Activated CD4-positive, alpha-beta T cell treated with anti-CD3 and anti-CD28 coated beads, Interleukin-2, amount 50 U/mL, for 48 hours (primary cell): ENCODE results near the gene PRKD1.
"Not testable (repeated sequence)": the region's sequence is repeated elsewhere in the genome, so short reads cannot be mapped to it uniquely, and the experiment has no call there.

Source experiments
- DNase-seq, 2 experiments: peaks; one replicate each; pipeline ENCODE4 v3.0.0-alpha.2; 2020

PRKD1 gene

DNA sequence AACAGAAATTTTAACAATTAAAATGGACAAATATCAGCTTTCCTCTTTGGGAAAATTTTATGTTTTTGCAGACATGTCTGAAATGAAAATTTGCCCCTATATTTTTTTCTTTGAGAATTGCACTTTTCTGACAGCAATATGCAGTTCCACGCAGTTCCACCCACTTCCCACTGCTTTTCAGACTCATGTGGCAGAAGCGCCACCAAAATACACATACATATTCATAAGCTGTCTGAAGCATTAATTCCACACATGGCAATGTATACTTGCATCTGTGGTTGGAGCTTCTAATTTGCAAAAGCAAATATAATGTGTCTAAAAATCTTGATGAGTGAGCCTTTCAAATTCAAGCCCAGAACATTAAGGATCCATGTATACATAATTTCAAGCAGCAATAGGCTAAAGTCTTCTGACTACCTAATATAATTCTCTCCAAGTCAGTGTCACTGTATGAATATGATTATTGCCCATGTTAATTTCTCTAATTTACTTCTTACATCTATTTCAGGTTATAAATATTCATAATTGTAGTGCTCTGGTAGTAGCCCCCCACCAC lies 129.5 kb downstream of the PRKD1 start:
- DNase-seq = no peak

DNA sequence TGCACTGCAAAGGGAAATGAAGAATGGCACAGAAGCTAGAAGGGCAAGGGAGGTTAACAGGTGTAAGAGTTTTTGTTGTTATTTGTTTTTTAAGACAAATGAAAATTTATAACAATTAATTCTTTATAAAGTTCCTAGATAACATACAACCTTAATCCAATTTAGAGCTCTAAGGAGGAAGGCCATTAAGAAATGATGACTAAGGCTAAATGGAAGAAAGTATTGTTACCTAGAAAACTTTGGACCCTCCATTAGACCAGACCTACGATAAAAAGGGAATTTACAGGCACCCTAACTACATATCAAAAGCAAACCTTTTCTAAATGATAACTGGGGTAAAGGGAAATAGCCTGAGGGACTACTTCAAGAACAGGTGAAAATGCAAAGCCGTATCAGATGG lies 130.8 kb downstream of the PRKD1 start:
- DNase-seq = no peak

DNA sequence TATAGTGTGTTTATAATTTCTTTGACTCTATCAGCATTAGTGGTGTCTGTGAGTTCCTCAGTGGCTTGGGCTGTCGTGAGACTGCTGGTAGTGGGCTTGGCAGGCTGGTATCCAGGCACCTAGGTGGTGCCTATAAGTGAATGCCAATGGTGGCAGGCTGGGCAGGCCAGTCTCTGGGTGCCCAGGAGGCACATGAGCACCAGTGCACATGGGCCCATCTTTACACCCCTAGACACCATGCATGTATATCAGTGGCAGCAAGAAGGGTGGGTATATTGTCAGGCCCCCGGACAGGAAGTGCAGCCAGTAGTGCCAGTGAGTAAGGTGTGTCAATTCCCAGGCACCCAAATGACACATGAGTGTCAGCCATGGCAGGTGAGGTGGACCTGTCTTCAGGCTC lies 138.2 kb downstream of the PRKD1 start:
- DNase-seq = no peak

DNA sequence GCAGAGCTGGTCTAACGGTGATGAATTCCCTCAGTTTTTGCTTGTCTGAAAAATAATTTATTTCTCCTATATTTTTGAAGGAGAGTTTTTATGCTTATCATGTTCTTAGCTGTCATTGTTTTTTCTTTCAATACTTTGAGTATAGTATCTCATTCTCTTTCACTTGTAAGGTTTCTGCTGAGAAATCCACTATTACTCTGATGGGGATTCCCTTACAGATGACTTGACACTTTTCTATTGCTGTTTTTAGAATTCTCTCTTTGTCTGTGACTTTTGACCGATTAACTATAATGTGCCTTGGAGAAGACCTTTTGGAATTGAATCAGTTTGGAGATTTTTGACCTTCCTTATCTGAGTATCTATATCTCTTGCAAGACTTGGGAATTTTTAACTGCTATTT lies 139.6 kb downstream of the PRKD1 start:
- DNase-seq = no peak

DNA sequence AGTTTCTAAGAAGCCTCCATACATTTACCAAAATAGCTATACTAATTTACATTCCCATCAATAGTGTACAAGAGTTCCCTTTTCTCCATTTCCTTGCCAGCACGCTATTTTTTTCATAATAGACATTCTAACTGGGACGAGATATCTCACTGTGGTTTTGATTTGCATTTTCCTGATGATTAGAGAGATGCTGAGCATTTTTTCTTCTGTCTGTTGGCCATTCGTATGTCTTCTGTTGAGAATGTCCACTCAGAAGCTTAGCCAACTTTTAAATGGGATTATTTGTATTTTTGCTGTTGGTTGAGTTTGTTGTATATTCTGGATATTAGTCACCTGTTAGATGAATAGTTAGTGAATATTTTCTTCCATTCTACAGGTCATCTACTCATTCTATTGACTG lies 144.1 kb downstream of the PRKD1 start:
- DNase-seq = no peak

DNA sequence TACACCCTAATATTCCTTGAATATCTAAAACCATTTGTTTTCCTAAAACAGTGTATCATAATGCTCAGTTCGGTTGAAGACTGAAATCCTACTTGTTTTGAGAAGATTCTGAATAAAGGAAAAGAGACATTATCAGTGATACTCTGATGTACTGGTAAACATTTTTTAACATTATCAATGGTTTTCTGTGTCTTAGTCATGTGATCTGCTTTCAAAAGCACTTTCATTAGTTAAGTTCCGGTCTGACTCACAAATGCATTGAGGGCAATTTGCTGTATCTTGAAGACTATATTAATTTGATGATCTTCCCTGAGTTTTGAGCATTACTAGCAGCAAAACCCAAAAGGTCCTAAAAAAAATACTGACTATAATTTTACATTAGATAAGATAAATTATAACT lies 145.6 kb downstream of the PRKD1 start:
- DNase-seq = no peak

DNA sequence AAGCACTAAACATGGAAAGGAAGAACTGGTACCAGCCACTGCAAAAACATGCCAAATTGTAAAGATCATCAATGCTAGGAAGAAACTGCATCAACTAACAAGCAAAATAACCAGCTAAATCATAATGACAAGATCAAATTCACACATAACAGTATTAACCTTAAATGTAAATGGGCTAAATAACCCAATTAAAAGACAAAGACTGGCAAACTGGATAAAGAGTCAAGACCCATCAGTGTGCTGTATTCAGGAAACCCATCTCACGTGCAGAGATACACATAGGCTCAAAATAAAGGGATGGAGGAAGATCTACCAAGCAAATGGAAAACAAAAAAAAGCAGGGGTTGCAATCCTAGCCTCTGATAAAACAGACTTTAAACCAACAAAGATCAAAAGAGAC lies 150.5 kb downstream of the PRKD1 start:
- DNase-seq = not testable (repeated sequence)

DNA sequence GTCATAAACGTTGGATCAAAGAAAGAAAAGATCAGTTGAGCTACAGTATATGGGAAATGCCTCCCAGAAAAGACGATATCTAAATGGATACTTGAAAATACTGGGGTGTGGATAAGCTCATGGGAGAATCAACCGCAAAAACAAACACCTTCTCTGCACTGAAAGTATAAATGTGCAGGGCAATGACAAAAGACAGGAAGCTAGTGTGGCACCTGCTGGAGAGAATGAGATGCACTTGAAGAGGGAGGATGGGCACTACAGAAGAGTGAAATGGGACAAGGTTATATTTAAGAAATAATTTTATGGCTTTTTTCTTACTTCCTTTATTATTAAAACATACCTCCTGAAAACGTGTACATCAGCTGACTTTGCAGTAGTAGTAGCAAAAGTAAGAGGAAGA lies 153.7 kb downstream of the PRKD1 start:
- DNase-seq = no peak

DNA sequence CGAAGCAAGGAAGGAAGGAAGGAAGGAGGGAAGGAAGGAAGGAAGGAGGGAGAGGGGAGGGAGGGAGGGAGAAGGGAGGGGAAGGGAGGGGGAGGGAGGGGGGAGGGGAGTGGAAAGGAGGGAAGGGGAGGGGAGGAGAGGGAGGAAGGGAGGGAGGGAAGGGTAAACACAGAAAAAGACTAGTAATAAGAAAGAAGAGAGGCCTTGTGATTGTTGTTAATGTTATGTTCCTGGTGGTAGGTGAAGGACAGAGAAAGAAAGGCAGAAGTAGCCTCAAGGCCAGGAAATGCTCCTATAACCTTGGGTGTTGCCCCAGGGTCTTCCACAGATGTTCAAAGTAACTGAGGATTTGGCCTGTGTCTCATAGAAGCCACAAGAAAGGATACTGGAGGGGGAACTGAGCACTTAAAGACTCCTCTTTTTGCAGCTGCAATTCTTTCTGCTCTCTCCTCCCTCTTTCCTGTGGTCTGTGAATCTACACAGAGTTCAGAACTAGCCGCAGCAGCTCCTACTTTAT lies 164.2 kb downstream of the PRKD1 start:
- DNase-seq = no peak

DNA sequence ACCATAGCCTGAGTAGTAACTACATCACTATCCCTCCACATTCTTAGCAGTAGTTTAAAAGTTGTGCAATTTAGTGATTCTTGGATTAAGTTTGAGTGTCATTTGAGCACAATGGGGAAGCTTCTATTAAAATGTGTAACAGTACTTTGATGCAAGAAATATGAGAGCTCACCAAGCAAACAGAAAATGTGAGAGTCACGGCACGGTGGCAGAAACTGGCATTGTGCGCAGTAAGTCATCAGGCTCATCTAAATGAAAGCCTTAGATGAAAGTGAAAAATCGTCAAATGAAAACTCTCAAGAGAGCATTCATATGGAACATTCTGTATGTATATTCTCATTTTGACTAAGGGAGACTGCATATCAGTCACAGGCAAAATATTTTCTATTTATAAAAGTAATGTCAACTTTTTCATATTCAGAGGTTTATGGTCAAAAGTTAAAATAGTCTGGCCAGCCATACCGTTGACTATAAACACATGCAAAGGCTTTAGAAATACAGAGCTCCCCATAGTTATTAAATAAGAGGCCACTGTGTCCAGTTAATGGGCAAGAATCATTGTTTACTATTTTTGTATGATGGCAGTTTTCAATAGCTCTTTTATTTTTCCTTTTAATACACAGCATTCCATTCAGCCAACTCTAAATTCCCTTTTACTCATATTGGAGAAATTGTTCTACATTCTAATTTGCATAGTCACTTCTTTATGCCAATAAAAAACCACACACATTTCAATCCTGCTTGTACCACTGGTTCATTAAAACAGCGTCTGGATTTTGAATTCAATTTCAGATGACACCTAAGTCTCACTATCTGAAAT lies 167.9 kb downstream of the PRKD1 start:
- DNase-seq = no peak

DNA sequence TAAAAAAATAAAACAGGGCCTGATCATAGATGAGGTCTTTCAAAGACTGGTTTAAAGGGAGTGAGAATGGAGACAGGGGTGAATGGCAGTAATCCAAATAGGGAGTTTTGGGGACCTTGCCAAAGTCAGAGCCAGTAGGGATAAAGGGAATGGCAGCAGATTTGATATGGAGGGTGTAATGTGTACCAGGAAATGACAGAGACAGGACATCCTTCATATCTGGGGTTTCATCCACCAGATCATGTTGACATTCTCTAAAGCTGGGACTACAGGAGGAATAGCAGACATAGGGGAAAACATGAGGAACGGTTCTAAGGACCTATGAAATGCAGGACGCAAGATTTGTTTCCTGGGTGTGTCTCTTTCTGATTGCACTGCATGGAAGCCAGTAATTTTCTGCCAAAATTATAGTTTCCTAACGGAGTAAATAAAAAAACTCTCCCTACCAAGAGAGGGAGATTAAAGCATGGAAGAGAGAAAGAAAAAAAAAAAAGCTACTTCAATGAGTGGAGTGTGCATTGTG lies 169.9 kb downstream of the PRKD1 start:
- no peak for DNase-seq

DNA sequence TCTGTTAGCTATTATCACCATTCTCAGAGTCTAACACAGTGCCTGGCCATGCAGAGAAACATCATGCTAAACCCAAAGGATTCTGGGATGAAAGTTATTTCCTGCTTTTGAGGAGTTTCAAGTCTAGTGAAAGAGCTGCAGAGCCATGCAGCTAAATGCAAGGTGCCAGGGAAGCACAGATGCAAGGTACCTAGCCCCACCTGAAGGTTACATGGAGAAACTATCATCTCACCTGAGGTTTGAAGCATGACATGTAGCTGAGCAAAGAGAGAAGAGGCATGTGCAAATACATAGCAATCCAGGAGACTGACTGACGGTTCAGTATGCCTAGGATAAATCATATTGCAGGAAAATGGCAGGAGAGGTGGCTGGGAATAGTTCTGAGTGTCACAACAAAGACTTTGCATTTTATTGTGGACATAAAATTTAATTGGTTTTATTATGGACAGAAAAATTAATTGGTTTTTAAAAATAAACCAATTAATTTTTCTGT lies 170.4 kb downstream of the PRKD1 start:
- no peak for DNase-seq

DNA sequence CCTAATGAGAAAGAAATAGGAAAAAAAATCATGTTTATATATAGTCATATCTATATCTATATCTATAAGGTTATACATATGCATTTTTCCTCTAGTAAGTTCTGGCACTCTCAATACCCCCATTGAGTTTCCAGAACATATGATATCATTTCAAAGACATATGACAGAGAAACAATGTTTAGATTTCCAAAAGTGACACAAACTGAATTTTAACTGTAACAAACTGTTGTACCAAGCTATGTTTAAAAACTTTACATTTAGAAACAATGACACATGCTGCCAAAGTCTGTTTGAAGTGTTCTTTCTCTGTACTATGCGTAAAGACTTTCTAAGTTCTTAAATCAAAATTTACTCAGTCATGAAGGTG lies 171.6 kb downstream of the PRKD1 start:
- no peak for DNase-seq

DNA sequence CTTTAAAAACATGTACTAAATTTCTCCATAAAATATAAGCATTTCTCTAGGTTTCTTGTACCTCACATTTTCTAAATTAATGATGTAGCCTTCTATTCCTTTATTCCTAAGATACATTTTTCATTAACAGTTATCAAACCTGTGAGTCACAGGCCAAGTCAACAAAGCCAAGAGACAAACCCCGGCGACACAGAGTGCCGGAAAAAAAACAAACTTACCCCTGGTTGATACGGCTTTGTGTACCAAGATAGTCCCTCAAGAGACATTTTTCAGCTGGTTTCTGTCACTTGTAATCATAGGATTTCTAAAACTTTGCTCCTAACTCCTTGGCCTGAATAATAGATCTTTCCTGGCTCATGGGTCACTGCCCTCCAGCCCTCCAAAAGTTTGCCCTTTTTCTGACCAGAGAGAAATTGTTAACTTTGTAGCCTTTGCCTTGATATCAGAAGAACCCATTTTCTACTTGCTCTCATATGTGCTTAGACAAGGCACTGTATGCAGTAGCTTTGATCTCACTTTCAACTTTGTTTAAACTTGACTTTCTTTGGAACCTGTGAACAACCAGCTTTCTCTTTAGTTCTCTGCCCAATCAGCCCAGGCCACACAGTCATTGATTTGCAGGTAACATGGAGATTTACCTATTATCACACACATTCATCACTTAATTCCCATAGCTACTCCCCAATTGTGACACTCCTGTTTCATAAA lies 172.2 kb downstream of the PRKD1 start:
- DNase-seq = no peak

DNA sequence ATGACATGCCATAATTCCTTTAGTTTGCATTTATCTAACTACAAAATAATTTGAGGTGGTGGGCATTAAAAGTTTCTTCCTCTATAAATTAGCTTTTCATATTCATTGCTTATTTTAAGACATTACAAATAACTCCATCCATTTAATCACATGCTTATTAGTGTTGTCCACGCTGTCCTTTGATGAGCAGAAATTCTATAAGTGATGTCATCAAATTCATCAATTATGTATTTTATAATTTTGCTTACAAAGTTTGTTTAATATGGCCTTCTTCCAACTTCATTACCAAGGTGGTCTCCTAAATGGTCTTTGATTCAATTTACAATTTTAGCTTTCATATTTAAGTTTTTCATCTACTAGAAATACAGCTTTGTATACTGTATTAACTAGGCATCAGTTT lies 173.5 kb downstream of the PRKD1 start:
- no peak for DNase-seq

DNA sequence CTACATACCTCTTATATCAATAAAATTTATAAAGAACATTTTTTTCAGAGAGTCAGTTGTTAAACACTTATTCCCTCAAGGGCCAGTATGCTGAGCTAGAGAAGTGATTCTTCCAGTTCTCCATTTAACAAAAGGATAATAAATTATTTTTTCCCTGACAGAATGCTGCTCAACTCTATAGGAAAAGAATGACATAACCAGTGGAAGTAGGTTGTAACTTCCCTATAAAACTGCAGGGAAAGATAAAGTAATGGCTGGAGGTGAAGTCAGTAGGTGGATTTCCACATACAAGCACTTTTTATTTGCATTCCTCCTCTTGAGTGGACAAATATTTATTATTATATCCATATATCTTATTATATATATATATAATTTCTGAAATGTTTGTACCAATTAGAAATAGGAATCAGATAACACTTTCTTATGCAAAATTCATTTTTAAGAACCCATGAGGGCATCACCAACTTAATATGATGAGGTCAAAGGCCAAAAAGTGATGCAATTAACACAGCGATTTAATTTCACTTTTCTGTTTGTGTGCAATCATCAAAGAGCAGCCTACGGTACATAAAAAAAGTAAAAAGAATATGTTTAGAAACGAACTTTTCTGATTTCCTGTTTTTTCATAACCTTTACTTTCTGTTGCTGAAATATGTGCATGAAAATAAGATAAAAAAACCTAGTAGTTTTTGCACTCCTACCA lies 175.3 kb downstream of the PRKD1 start:
- DNase-seq = no peak

DNA sequence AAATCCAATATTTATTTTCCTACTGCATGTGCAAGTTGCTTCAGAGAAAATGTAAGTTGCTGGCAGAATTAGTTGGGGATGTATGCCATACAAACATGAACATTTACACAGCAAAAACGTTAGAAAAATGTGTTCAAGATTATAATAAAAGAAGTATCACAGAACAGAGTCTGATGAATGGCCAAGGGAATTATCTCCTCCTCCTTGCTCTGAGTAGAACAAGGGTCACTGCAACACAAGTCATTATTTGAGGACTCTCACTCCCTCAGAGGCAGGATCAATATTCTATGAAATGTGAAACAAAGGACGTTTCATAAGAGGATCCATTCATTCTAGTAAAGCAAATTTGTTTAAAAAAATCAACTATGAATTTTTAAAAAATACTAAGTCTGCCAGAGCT lies 177.8 kb downstream of the PRKD1 start:
- DNase-seq = no peak

DNA sequence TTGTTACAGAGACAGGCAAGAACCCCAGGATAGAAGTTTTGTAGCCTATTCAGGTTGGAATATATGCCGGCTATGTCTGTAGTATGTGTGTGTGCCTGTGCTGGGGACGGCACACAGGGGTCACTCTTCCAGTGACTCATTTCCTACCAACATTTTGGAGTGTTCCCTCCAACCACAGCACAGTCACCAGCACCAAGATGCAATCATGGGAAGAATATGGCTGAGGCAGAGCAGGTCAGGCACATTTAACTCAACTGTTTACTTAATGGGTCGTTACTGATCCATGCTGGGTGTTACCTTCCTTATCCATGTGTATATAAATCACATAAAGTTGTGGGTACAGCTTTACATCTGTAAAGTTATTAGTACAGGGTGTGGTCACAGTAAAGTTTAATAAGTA lies 178.3 kb downstream of the PRKD1 start:
- no peak for DNase-seq

DNA sequence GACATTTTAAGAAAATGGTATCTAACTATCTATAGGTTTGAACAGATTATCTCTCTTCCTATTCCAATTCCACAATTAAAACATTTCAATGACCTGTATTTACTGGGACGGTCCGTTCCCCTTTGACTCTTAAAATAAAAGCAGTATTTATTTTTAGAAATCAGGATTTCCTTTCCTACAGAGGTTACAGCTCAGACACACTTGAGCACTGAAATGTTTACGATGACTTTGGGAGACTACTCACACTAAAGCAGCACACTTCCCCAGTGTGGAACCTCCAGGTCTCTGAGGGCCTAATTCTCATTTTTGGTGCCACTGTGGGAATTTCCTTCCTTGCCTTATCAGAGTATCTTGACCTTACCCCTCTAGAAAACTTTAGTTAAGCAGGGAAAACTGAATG lies 181.8 kb downstream of the PRKD1 start:
- no peak for DNase-seq

DNA sequence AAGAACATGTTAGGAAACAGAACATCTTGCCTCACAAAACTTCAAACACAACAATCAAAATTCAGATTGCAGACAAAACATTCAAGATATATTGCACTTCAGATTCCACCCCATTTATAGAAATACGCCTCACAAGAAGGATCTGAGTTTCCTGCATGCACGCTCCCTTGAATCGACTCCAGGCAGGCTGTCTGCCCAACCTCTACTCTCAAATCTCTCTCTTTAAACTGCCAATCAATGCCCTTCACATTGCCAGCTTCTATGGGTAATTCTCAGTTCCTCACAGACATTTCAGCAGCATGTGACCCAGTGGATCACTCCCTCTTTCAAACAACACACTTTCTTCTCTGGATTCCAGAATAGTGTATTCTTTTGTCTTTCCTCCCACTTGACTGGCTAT lies 184.1 kb downstream of the PRKD1 start:
- DNase-seq = no peak

DNA sequence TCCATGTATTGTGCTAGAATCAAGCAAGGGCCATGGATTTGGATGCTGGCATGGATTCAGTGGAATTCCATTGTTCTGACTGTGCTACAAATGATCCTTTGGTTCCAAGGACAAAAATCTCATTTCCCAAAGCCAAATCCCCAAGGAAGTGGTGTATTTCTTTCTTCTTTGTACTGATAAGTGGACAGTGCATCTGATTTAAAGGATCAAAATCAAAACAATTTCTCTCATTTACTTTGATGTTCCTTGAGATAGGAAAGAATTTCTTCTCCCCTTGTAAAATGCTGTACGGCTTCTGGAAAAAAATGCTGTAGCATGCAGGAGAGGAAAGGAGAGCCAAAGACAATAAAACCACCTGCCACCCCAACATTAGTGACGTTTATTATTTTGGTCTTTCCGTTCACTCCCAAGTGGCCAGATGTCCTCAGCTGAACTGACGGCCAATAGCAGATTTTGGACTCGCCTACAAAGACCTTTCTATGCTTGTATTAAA lies 185.7 kb downstream of the PRKD1 start:
- DNase-seq = no peak

DNA sequence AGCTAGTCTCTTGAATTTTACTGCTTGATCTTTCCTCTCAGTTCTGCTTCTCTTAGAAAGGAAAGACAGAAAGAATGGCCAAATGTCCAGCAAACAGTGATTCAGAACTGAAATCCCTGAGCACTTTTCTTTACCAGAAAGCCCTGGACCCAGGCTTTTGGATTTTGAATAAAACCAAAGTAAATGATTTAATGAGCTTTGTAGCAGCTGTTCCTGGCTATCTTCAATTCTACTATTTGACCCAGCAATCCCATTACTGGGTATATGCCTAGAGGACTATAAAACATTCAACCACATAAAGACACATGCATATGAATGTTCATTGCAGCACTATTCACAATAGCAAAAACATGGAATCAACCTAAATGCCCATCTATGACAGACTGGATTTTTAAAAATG lies 187.2 kb downstream of the PRKD1 start:
- no peak for DNase-seq

DNA sequence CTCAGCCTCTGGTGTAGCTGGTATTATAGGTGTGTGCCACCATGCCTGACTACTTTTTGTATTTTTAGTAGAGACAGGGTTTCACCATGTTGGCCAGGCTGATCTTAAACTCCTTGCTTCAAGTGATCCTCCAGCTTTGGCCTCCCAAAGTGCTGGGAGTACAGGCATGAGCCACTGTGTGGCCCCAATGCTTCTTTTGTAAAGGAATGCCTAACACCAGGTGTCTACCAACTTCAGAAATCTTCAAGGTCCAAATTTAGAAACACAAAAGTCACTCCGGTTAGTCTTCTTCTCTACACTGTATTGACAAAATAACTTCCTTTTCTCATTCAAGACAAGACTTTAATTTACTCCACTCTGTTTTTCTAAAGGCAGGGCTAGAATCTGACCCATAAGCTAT lies 188.7 kb downstream of the PRKD1 start:
- no peak for DNase-seq
